ENCODE data around the gene C12orf50.

C12orf50 gene, protein sequence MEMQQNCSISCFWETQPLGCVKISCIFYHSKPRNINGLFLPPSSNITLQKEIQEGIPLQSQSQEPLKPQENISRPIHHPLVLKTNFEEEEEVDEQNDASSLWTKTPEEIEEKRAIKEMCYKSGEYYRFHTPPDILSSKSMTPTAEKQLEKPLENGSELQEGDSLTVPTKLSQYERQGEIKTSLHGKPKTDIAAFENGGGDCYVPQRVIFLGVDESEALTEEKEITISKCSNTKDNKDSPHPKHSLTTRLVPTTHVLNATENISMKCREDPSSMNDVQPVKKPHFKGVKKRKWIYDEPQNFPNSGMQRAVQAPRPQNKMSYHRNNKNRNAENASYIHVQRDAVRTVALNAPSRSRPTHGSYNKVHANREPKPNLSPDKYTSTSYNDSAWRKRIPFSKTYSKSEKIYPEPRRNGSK

GRCh38 chr12:88029093-88029665 lies at the start of gene C12orf50:
Gene C12orf50 (minus strand): TSS chr12:88029401. CDS start chr12:88026962, 2,439 bp downstream.
- TF ChIP-seq CTCF (IDR thresholded peaks at IDR 0.05; ENCODE audit: low read depth, low read length, missing control alignments): no peak
- H3K4me3 ChIP-seq (ENCODE audit: low read depth, low read length): no peak within 1 kb of the TSS
- no peak for DNase-seq (ENCODE audit: low read depth)
- in situ Hi-C loops (cut with HindIII; ENCODE audit: low sequenced_read_pairs): no loop called here

DNA sequence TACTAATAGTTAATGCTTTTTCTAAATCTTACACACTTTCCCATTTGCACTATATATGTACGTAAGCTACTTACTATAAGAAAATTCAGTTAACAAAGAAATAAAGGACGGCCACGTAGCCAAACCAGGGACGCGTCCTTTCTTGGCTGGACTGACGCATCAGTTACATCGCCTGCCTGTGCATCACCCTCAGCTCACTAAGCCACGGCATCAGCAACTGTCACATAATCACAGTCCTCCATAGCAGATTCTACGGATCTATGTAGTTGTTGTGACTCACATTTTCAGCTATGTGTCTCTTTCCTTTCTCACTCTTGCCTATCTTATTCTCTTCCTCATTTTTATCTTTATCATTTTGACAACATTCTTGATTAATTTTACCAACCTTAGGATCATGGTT lies 38.1 kb upstream of the C12orf50 start:
- in situ Hi-C loops (cut with HindIII; ENCODE audit: low sequenced_read_pairs): no loop called here
- TF ChIP-seq CTCF (IDR thresholded peaks at IDR 0.05; ENCODE audit: low read depth, low read length, missing control alignments): no peak
- no peak for DNase-seq (ENCODE audit: low read depth)
- H3K4me3 ChIP-seq (ENCODE audit: low read depth, low read length): no peak overlapping the region

DNA sequence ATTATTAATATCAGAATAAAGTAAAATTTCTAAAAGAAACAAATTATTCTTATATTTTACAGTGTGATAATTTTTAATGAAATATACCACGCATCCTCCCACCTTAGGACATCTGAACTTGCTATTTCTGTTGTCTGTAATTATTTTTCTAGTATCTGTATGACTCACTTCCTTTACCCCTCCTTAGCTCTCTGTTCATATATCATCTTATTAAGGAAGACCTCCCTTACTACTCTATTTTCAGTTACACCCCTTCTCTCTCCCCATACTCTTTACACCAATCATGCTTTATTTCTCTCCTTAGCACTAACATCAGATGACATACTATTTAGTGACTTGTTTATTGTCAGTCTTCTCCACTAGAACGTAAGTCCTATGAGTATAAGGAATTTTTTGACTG lies 34.2 kb upstream of the C12orf50 start:
- in situ Hi-C loops (cut with HindIII; ENCODE audit: low sequenced_read_pairs): no loop called here
- H3K4me3 ChIP-seq (ENCODE audit: low read depth, low read length): no peak overlapping the region
- no peak for TF ChIP-seq CTCF (IDR thresholded peaks at IDR 0.05; ENCODE audit: low read depth, low read length, missing control alignments)
- DNase-seq (ENCODE audit: low read depth): no peak

DNA sequence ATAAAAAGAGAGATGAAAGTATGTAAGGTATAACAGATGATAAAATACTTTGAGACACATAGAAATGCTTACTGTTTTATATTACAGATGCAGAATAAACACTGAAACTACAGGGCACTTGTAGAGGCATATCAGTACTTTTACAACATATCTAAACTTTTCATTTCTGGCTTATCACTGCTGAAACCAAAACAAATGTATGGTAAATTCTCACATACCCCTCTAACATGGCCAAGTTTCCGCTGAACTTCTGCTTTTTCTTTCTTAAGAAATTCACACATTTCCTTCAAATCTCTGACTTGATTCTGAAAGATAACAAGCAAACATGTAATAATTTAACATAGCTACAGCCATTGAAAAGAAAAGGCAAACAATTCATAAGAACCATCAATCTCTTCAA lies 33.3 kb upstream of the C12orf50 start:
- TF ChIP-seq CTCF (IDR thresholded peaks at IDR 0.05; ENCODE audit: low read depth, low read length, missing control alignments): no peak
- no peak for DNase-seq (ENCODE audit: low read depth)
- in situ Hi-C loops (cut with HindIII; ENCODE audit: low sequenced_read_pairs): no loop called here
- H3K4me3 ChIP-seq (ENCODE audit: low read depth, low read length): no peak overlapping the region

DNA sequence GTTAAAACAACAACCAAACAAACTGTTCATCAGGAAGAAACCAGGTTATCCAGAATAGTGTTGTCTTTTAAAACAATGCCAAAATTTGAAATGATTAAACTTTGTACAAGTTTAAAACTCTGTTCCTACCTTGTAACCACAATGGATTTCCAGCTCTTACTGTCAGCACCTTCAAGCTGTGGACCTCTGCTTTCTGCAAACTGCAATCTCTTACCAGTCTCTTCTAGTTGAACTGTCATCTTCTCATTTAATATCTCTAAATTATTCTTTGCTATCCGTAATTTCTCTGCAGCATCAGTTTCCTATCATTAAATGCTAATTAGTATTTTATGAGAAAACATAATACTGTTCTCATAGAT lies 29.5 kb upstream of the C12orf50 start:
- TF ChIP-seq CTCF (IDR thresholded peaks at IDR 0.05; ENCODE audit: low read depth, low read length, missing control alignments): no peak
- DNase-seq (ENCODE audit: low read depth): no peak
- in situ Hi-C loops (cut with HindIII; ENCODE audit: low sequenced_read_pairs): no loop called here
- H3K4me3 ChIP-seq (ENCODE audit: low read depth, low read length): no peak overlapping the region

GRCh38 chr12:88057994-88058718 lies 29.0 kb upstream of the C12orf50 start:
- DNase-seq (ENCODE audit: low read depth): no peak
- in situ Hi-C loops (cut with HindIII; ENCODE audit: low sequenced_read_pairs): no loop called here
- no peak overlapping the region for H3K4me3 ChIP-seq (ENCODE audit: low read depth, low read length)
- no peak for TF ChIP-seq CTCF (IDR thresholded peaks at IDR 0.05; ENCODE audit: low read depth, low read length, missing control alignments)
